T-helper 1 cell treated with Interleukin-12 subunit alpha and Interleukin-12 subunit beta and Interleukin-4 antibody, amounts not matched to agents 30 ng/mL and 1 ng/mL, for 36 hours (primary cell): ENCODE data around the gene ERFL. TPM values are rescaled to one million over a fixed set of nuclear protein-coding genes. Genes with fewer than 3 reads are reported as not detected.
"Not testable (repeated sequence)": the region's sequence is repeated elsewhere in the genome, so short reads cannot be mapped to it uniquely, and the experiment has no call there.

Experiments used
- intact Hi-C: fragments of 100-400 bp; cut with micrococcal nuclease; formaldehyde crosslinking; loops from one replicate; pipeline ENCODE4 v1.15.1; 2024
- total RNA-seq: library from RNA; stranded (reverse); gene quantifications from 2 replicates; pipeline ENCODE4 v1.2.3, GENCODE V29; 2022

The ERFL gene
- total RNA-seq, 1 donor from 2014 or later = 2.1 TPM

GRCh38 chr19:41945135-41945766, 17.0 kb upstream of the ERFL start:
- intact Hi-C loops = loop anchor here (2.0 kb wide), 1 partner anchor 60 kb away; no protein-coding TSS in a partner anchor

- intact Hi-C loops = loop anchor here (2.0 kb wide), 1 partner anchor 60 kb away; no protein-coding TSS in a partner anchor
Measured at GRCh38 chr19:41944336-41944735, 16.1 kb upstream of the ERFL start.

GRCh38 chr19:41941410-41942202, 13.4 kb upstream of the ERFL start:
- intact Hi-C loops = no loop called here

GRCh38 chr19:41940731-41941409, 12.6 kb upstream of the ERFL start:
- intact Hi-C loops = no loop called here

GRCh38 chr19:41939861-41940730, 11.8 kb upstream of the ERFL start:
- intact Hi-C loops = no loop called here

GRCh38 chr19:41939209-41939608, 11.0 kb upstream of the ERFL start:
- intact Hi-C loops = not testable (repeated sequence)

GRCh38 chr19:41937525-41938468, 9.5 kb upstream of the ERFL start:
- intact Hi-C loops = no loop called here

GRCh38 chr19:41936961-41937360, 8.7 kb upstream of the ERFL start:
- intact Hi-C loops = no loop called here

GRCh38 chr19:41936416-41936850, 8.2 kb upstream of the ERFL start:
- intact Hi-C loops = no loop called here

- intact Hi-C loops = loop anchor here (1.0 to 2.0 kb wide), 4 partner anchors 15 to 77 kb away; no protein-coding TSS in a partner anchor
Measured at GRCh38 chr19:41935760-41936415, 7.6 kb upstream of the ERFL start.

- intact Hi-C loops = loop anchor here (1.0 to 2.0 kb wide), 4 partner anchors 16 to 76 kb away; no protein-coding TSS in a partner anchor
Measured at GRCh38 chr19:41934849-41935374, 6.7 kb upstream of the ERFL start.

GRCh38 chr19:41933693-41934426, 5.6 kb upstream of the ERFL start:
- intact Hi-C loops = loop anchor here (2.0 kb wide), 1 partner anchor 49 kb away; no protein-coding TSS in a partner anchor

- intact Hi-C loops = no loop called here
Measured at GRCh38 chr19:41932720-41933332, 4.6 kb upstream of the ERFL start.

- intact Hi-C loops = no loop called here
Measured at GRCh38 chr19:41932259-41932719, 4.0 kb upstream of the ERFL start.

GRCh38 chr19:41930926-41931592, 2.8 kb upstream of the ERFL start:
- intact Hi-C loops = no loop called here

GRCh38 chr19:41930322-41930722, 2.1 kb upstream of the ERFL start:
- intact Hi-C loops = no loop called here

- intact Hi-C loops = loop anchor here (2.0 kb wide), 1 partner anchor 15 kb away; no protein-coding TSS in a partner anchor
Measured at GRCh38 chr19:41929536-41930071, 1.4 kb upstream of the ERFL start.
